Fibroblast of gingiva (primary cell): ENCODE measurements around the gene ADAMTS14.

Experiments used
- DNase-seq: peaks from one replicate; pipeline ENCODE4 v3.0.0-alpha.2; 2011; ENCODE audit warnings: low read depth

Gene ADAMTS14

GRCh38 chr10:70791386-70792039 is 119.2 kb downstream of the ADAMTS14 start:
- DNase-seq = no peak

- DNase-seq = no peak
These were observed 123.3 kb downstream of the ADAMTS14 start for GRCh38 chr10:70795613-70796012.

GRCh38 chr10:70797840-70798239 is 125.5 kb downstream of the ADAMTS14 start:
- DNase-seq = no peak

- DNase-seq = no peak
These were observed 126.8 kb downstream of the ADAMTS14 start for GRCh38 chr10:70799124-70799523.

GRCh38 chr10:70801854-70802253 is 129.5 kb downstream of the ADAMTS14 start:
- no peak for DNase-seq

- DNase-seq = no peak
These were observed 131.6 kb downstream of the ADAMTS14 start for GRCh38 chr10:70803775-70804420.

- DNase-seq = no peak
These were observed 132.1 kb downstream of the ADAMTS14 start for GRCh38 chr10:70804421-70804808.

GRCh38 chr10:70805619-70806215 is 133.4 kb downstream of the ADAMTS14 start:
- no peak for DNase-seq

- no peak for DNase-seq
These were observed 134.5 kb downstream of the ADAMTS14 start for GRCh38 chr10:70806841-70807240.

- DNase-seq = no peak
These were observed 135.2 kb downstream of the ADAMTS14 start for GRCh38 chr10:70807556-70807955.

GRCh38 chr10:70809011-70809611 is 136.8 kb downstream of the ADAMTS14 start:
- DNase-seq = no peak

GRCh38 chr10:70809726-70810125 is 137.4 kb downstream of the ADAMTS14 start:
- DNase-seq = no peak

GRCh38 chr10:70810967-70811366 is 138.7 kb downstream of the ADAMTS14 start:
- DNase-seq = no peak

- DNase-seq = no peak
These were observed 139.6 kb downstream of the ADAMTS14 start for GRCh38 chr10:70811881-70812280.
